ENCODE measurements around the gene GCLC.
A peak's percentile ranks its signal among the peaks of the same experiment; 100 is the strongest.
"Not testable (repeated sequence)": the region's sequence is repeated elsewhere in the genome, so short reads cannot be mapped to it uniquely, and the experiment has no call there.

GCLC gene

DNA sequence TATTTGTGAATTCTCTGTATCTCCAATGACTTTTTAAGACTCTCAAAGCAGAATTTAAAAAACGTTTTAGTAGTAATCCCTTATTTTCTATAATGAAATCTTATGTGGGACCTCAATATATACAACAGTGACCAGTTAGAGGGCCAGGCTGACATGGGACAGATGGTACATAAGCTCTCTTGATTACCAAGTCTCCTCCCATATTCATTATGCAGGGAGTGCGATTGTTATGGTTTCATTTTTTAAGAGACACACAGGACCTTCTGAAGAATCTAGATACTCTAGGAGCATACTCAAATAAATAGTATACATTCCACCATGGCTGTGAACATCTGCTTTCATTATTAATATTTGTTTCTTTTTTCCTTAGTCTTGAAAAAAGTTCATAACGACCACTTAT, 43.5 kb downstream of the GCLC start:
- in situ Hi-C loops (cut with HindIII; ENCODE audit: low pct_ligation_motif_present, low pct_unique_long_range_greater_than_20kb, low sequenced_read_pairs): no loop called here
- DNase-seq: no peak

DNA sequence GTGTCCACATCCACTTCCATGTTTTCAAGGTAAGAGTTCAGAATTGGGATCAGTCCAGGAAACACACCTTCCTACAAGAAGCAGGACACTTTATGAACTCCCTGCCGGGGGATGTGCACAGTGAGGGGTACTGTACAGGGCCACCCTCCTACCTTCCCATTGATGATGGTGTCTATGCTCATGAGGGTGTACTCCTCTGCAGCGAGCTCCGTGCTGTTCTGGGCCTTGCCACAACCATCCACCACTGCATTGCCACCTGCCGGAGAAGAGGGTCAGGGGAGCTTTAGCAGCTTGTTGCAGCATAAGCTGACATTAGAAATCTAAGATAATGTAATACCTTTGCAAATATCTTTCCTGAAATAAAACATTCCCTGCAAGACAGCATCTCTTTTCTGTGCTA, 44.8 kb downstream of the GCLC start:
- in situ Hi-C loops (cut with HindIII; ENCODE audit: low pct_ligation_motif_present, low pct_unique_long_range_greater_than_20kb, low sequenced_read_pairs): no loop called here

DNA sequence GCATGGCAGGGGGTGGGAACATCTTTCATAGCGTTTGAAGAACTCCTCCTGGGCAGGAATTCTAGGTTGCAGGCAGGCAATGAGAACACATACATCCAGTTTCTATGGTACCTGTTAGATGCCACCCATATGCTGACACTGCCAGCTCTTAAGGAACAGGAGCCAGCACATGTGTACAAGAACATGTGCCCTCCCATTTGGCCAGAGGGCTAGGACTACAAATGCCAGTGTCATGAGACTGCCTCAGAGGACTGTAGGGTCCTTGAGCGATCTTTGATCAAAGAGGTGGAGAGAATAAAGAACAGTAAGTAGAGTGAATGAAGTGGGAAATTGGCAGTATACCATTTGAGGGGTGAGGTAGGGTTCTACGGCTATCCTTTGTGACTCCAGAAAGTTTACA, 45.8 kb downstream of the GCLC start:
- in situ Hi-C loops (cut with HindIII; ENCODE audit: low pct_ligation_motif_present, low pct_unique_long_range_greater_than_20kb, low sequenced_read_pairs): no loop called here
- no peak for DNase-seq

More for the DNA sequence above, 44.8 kb downstream of the GCLC start:
- DNase-seq: no peak

DNA sequence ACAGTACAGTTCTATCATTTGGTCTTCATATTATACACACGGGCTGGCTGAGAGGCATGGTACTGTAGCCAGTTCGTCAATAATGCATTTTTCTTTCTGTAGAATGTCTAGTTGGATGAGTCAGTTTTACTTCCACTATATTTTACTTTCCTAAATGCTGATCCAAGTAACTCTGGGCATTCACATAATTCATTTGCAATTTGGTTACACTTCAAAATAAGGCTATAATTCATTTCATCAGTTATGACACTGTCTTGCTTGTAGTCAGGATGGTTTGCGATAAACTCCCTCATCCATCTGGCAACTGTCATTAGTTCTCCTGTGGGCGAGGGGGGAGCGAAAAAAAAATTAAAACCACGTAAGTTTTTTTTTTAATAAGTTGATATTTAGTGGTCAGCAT, 46.3 kb downstream of the GCLC start:
- in situ Hi-C loops (cut with HindIII; ENCODE audit: low pct_ligation_motif_present, low pct_unique_long_range_greater_than_20kb, low sequenced_read_pairs): no loop called here
- no peak for DNase-seq

DNA sequence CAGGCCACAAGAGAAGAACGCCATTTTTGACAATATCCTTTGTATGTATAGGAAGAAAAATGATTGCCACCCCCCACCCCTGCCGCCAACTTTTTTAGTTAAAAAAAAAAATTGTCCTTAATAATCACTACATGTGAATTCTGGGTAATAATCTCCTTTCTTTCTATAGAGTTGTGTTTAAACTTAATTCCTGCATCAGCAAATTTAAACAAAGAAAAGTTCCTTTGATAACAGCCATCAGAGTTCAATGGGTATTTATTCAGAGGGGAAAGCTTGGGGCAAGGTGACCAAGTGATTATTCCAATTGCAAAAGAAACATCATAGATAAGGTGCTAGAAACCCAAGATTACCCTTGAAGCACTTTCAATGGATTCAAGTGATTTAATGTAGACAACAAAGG, 47.0 kb downstream of the GCLC start:
- in situ Hi-C loops (cut with HindIII; ENCODE audit: low pct_ligation_motif_present, low pct_unique_long_range_greater_than_20kb, low sequenced_read_pairs): no loop called here
- DNase-seq: no peak

DNA sequence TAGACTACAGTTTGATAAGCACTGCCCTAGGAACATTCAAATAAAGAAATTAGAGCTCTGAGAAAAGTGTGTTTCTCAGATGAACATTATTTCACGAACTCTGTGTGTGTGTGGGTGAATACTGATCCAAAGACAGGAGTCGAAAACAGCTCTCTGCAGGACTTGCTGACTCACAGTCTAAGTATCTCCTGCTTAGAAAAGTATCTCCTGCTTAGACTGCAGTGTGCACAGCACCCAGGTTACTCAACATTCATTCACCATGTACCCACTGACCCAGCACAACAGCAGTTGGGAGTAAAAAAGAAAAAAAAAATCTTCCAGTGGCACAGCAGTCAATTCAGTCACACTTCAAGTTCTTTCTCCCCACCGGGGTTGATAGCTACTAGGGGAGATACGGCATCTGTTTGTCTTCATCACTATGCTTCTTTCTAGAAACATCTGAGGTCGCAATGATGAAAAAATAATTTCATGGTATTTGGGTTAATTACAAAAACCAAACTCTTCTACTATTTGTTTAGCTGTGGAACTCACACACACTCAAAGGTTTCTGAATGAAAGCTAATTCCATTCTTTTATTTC, 48.0 kb downstream of the GCLC start:
- DNase-seq: peak; percentile 84
- in situ Hi-C loops (cut with HindIII; ENCODE audit: low pct_ligation_motif_present, low pct_unique_long_range_greater_than_20kb, low sequenced_read_pairs): no loop called here

DNA sequence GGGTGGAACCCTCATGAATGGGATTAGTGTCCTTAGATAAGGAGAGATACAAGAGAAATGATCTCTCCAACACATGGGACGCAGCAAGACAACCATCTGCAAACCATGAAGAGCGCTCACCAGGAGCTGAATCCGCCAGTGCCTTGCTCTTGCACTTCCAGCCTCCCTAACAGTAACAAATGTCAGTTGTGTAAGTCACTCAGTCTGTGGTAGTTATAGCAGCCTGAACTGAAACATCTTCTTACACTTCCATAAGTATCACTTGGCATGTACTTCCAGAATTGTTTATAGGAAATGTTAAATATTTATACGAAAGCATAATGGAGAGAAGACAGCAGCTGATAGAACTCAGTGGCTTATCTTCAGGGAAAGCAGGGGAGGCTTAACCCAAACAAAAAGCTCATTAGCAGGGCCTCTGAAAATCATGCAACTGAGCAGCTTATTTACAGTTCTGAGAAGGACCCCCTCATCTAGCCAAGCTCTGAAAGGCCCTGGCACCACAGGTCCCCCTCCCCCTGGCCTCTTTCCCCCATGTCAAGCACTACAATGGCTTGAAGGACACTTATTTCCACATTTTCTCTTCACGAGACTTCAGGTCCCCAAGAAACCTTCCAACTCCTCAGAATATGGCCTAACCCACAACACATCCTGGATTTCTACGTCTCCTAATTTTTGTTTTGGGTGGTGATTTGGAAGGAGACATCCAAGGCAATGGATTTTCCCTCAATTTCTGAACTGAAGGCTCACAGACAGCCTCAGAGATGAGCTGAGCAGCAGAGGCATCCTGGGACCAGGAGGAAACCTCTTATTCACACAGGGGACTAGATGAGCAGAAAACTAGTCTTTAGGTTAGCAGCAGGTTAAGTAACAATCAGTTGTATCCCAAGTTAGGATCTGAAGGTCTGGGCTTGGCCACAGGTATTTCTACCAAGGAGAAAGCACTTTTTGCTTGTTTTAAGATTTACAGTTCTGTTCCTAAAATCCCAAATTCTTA, 49.1 kb downstream of the GCLC start:
- no peak for DNase-seq
- in situ Hi-C loops (cut with HindIII; ENCODE audit: low pct_ligation_motif_present, low pct_unique_long_range_greater_than_20kb, low sequenced_read_pairs): no loop called here

DNA sequence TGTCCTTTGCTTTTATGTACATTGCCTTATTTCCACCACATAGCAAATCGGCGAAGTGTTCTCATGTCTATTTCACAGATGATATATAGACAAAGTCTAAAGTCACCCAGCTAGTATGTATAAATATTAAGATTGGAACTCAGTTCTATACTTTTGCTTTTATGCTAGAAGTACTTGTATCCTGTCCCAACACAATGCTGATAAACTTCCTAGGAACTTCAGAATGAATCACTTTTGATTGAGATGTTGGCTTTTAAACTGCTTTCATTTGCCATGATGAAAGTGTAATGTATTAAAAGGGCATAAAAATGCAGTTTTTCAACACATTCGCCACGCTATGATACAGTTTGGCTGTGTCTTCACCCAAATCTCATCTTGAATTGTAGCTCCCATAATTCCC, 50.8 kb downstream of the GCLC start:
- in situ Hi-C loops (cut with HindIII; ENCODE audit: low pct_ligation_motif_present, low pct_unique_long_range_greater_than_20kb, low sequenced_read_pairs): no loop called here
- DNase-seq: no peak

DNA sequence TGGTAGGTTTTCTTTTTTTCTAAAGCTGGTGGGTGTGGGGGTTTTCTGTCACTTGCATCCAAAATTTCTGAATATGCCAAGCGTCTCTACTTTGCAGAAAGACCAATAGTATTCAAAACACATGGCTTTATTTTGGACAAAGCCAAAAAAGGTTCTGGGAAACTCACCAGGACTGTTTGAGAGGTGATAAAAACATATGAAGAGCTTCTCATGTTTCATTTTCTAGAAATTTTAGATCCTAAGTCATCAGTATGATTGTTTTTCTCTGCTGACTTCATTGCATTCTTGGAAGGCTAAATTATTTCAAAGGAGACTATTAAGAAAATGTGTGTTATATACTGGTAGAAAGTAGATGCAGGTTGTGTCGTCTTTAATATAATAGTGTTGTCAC, 51.3 kb downstream of the GCLC start:
- in situ Hi-C loops (cut with HindIII; ENCODE audit: low pct_ligation_motif_present, low pct_unique_long_range_greater_than_20kb, low sequenced_read_pairs): no loop called here
- DNase-seq: no peak

DNA sequence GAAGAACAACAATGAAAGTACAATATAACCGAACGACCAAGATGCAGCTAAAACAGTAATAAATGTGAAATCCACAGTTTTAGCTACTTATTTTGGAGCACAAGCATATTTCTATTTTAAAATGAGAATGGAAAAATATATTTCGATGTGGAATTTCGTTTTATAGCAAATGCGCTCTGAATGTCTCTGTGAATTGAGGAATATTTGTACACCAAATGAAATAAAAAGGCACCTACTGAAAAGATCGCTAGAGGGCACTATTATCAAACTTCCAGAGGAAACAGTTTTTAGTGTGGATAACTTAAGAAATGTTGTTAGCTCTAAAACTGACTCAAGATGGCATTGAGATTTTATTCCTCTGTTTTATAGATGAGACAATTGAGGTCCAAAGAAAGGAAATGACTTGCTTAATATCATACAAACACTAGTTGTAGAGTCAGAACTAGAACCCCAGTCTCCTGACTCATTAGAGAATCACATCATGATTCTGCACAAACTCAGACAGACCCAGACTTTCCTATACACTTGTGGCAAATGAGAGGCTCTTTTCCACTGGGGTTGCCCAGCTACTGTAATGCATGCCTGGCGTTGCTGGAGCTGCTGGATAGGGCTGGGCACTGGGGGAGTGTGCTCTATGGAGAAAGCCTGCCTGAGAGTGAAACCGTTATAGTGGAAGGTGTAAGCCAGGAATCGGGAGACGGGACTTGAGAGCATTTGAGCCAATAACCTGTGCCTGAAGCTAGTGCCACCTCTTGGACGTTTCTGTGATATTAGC, 51.9 kb downstream of the GCLC start:
- peak; percentile 73 for DNase-seq
- in situ Hi-C loops (cut with HindIII; ENCODE audit: low pct_ligation_motif_present, low pct_unique_long_range_greater_than_20kb, low sequenced_read_pairs): no loop called here

DNA sequence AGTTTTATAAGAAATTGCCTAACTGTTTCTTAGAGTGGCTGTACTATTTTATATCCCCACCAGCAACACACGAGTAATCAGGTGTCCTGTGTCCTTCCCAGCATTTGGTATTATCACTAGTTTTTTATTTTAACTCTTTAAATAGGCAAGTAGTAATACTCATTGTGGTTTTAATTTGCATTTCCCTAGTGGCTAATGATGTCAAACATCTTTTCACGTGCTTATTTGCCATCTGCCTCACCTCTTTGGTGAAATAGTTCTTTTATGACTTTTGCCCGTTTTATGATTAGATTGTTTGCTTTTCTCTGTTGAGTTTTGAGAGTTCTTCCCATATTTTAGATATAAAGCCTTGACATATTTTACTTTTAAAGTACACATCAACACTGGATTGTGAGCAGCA, 57.8 kb downstream of the GCLC start:
- in situ Hi-C loops (cut with HindIII; ENCODE audit: low pct_ligation_motif_present, low pct_unique_long_range_greater_than_20kb, low sequenced_read_pairs): no loop called here
- no peak for DNase-seq

DNA sequence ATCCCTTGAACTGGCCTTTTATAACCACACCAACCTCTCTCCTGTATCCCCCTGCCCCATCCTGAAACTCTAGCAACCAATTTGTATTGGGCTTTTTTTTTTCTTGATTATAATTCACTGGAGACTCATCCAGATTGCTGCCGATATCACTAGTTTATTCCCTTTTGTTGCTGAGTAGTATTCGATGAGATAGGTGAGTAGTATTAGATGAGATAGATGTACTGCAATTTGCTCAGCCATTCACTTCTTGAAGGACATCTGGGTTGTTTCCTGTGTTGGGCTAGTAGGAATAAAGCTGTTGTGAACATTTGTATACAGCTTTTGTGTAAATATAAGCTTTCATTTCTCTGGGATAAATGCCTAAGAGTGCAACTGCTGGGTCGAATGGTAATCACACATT, 58.2 kb downstream of the GCLC start:
- in situ Hi-C loops (cut with HindIII; ENCODE audit: low pct_ligation_motif_present, low pct_unique_long_range_greater_than_20kb, low sequenced_read_pairs): no loop called here

DNA sequence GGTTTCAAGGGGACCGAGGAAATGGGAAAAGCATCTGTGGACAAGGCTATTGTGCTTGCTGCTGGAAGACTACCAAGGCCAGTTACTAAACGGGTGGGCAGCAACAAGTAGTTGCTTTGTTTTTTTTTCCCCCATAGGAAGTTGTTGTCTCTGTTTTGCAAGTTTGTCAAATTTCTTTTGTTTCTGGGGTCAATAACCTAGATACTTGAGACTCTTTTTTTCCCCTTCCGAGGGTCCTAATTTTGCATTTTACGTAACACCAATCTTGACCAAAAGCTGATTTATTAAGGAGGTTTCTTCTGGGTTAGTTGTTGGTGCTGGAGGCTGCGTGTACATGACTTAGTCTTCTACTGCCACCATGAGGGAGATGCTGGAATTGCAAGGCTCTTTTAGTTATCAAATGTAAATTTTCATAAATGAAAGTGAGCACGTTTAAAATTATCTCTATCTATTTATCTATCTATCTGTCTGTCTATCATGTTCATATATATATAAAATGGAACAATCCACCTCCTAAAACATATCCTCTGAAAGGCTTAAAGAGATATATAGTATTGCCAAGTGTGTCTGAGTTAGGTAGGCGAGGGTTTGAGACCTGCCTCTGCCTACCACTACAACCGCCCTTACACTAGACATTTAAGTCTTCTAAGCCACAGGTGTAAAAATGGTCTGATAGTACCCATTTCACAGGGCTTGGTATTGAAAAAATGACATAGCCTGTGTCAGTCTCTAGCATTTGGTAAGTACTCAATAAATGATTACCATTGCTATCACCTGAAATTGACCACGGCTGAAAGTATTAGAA, 60.2 kb downstream of the GCLC start:
- in situ Hi-C loops (cut with HindIII; ENCODE audit: low pct_ligation_motif_present, low pct_unique_long_range_greater_than_20kb, low sequenced_read_pairs): no loop called here

More for the DNA sequence above, 58.2 kb downstream of the GCLC start:
- DNase-seq: no peak

DNA sequence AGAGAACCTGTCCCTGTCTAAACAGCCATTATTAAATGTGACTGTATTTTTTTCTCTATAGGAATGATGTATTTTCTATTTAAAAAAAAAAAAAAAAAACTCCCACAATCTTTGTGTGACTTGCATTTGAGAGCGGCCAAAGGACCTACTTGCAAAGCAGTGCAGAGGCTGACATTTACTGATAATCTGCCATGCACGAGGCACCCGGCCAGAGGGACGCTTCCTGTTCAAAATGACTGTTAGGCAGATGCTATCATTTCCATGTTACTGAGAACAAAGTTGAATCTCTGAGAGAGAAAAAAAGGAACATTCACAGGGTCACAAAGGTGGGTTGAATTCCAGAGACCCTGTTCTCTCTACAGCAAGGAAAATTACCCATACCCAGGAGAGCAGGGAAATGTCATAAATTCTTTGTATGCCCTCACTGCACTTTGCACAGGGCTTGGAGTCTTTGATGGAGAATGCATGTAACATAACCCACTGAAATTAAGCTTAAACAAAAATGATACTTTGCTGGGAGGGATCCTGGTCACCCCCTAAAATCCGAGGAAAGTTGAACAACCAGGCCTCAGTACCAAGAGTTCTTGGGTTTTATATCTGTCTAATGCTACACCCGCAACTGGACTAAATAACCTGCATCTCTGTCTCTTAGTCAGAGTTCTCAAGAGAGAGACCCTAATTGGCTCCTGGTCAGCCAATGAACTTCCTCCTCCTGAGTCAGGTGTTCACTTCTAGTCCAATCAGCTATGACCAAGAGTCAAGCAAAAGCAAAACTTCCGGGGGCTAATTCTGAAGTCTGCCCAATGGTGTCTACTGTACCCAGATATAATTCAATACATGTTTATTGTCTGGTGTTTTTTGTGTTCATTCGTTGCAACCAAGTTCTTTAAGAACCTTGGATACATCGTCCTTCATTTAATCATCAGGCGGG, 61.2 kb downstream of the GCLC start:
- in situ Hi-C loops (cut with HindIII; ENCODE audit: low pct_ligation_motif_present, low pct_unique_long_range_greater_than_20kb, low sequenced_read_pairs): no loop called here
- DNase-seq: no peak

More for the DNA sequence above, 60.2 kb downstream of the GCLC start:
- peak; percentile 64 for DNase-seq

DNA sequence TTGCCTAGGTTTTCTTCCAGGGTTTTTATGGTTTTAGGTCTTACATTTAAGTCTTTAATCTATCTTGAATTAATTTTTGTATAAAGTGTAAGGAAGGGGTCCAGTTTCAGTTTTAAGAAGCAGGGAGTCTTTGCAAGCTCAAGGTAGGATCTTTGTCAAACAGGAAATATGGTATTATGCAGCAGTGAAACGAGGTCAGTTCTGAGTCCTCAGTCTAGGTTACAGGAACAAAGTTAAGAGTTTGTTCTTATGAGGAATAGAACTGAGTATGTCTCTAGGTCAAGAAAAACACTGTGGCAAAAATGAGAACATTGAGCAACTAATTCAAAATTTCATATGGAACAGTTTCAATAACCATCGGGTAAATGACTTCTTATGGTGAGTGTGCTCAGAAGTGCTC, 63.6 kb downstream of the GCLC start:
- in situ Hi-C loops (cut with HindIII; ENCODE audit: low pct_ligation_motif_present, low pct_unique_long_range_greater_than_20kb, low sequenced_read_pairs): no loop called here
- DNase-seq: no peak

DNA sequence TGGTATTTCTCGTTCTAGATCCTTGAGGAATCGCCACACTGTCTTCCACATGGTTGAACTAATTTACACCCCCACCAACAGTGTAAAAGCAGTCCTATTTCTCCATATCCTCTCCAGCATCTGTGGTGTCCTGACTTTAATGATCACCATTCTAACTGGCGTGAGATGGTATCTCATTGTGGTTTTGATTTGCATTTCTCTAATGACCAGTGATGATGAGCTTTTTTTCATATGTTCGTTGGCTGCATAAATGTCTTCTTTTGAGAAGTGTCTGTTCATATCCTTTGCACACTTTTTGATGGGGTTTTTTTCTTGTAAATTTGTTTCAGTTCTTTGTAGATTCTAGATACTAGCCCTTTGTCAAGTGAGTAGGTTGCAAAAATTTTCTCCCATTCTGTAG, 64.1 kb downstream of the GCLC start:
- DNase-seq; in situ Hi-C loops (cut with HindIII; ENCODE audit: low pct_ligation_motif_present, low pct_unique_long_range_greater_than_20kb, low sequenced_read_pairs): not testable (repeated sequence)

DNA sequence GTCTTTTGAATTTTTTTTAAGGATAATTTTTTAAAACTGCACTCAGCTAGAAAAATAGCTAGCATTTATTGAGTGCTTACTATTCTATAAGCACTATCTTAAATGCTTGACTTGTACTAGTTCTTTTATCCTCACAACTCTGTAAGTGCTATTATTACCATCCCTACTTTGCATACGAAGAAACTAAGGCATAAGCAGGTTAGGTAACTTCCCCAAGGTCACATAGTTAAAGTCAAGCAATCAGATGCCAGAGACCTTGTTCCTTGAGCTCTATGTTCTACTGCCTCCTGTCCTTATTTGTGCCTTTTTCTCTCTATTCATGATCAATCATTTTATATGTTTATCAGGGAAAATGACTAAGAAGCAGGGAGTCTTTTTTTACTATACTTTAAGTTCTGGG, 65.0 kb downstream of the GCLC start:
- no peak for DNase-seq
- in situ Hi-C loops (cut with HindIII; ENCODE audit: low pct_ligation_motif_present, low pct_unique_long_range_greater_than_20kb, low sequenced_read_pairs): no loop called here

DNA sequence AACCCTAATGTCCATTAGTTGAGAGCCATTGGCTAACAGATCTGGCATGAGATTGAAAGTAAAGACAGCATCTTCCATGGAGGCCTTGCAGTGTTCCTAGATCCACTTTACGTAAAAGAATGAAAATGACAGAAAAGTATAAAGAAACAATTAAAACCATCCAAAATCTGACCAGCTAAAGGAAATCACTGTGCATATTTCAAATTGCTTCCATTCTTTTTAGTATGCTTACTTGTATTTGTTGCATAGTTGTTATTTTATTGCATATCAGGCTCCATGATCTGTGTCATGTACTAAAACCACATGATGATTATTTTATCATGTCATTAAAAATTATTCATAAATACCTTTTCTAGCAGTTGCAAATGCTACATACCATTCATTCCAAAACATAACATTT, 67.9 kb downstream of the GCLC start:
- in situ Hi-C loops (cut with HindIII; ENCODE audit: low pct_ligation_motif_present, low pct_unique_long_range_greater_than_20kb, low sequenced_read_pairs): no loop called here

More for the DNA sequence above, 67.9 kb downstream of the GCLC start:
- DNase-seq: no peak
